ENCODE results near the gene DNAJB2.
"Not testable (repeated sequence)": the region's sequence is repeated elsewhere in the genome, so short reads cannot be mapped to it uniquely, and the experiment has no call there.

Gene DNAJB2

DNA sequence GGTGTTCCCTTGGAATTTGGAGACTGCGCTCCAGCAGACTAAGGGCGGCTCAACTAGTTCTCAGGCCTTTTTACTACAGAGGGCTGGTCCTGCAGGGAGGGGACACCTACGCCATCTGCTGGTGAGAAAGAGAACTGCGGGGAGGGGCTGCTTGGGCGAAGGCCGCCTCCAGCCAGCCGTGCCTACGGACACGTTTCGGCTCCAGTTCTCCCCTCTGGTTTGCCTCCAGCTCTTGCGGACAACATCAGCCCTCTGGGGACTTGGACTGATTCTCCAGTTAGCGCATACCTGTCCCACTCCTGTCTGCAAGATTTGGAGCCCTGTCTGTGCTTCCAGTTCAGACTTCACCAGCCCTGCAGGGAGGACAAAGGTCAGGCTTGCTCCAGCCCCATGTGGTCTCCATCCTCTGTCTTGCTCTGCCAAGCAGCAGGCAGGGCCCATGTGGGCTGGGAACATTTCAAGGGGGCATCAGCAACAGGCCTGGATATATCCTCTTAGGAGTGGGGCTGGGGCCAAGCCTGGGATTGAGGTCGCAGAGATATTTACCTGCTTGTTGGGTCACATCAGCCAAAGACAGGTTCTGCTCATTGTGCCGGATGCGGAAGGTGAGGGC lies 19.7 kb downstream of the DNAJB2 start:
- peak; percentile 81 to 86 for DNase-seq (ENCODE audit: low read depth in 1 of 2, low spot score in 1 of 2)

DNA sequence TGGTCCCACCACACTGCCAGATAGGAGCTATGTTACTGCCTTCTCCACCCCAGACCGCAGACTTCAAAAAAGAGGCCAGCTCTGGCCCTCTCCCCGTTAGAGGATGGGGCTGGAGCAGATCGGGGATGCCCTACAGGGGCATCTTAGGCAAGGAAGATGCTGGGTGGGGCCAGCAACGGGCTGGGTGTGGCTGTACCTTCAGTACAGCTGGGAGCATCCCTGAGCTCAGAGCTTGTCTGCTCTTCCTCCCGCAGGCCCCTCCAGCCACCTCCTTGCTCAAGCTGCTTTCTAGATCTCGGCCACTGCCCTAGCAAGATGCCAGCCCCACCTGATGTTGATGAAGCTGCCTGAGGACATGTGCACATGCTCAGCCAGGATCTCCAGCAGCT lies 20.2 kb downstream of the DNAJB2 start:
- no peak for DNase-seq (ENCODE audit: low read depth in 1 of 2, low spot score in 1 of 2)

DNA sequence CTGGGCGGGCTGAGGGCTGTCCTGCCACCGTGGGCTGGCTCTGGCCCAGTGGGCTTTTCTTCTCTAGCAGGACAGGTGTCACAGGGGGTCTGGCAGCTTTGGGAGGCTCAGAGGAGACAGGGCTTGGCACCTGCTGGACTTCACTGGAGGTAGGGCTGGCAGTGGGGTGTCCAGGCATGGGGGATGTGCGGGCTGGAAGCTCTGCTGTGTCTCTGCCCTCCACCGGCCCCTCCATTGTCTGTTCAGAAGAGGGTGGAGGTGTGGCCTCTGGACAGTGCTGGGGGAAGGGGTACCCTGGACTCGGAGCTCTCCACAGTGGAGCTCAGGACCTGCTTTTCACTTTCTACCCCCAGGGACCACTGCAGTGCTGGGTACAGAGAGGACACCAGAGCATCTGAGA lies 20.9 kb downstream of the DNAJB2 start:
- no peak for DNase-seq (ENCODE audit: low read depth in 1 of 2, low spot score in 1 of 2)

DNA sequence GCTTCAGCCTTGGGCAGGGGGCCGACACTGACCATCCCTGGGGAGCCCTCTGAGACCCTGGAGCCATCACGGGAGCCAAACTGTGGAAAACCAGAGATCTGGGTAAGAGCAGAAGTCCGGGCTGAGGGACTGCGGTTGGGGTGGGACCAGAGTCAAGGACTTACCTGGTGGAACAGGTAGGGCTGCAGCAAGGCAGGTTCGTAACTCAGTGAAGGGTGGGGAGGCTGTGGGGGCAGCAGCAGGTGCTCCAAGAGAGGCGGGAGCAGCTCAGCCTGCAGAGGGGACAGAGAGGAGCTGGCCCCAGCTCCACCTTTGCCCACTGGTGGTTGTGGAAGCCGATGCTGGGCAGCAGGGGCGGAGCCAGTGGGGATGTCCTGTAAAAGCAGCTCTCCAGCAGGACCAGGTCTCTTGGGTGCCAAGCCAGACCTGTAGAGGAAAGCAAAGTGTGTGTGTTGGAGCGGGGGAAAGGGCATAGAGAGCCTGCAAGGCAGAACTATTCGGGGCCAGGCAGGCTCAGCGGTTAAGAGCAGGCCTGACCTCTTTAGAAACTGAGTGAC lies 23.3 kb downstream of the DNAJB2 start:
- DNase-seq (ENCODE audit: low read depth in 1 of 2, low spot score in 1 of 2), result no peak

DNA sequence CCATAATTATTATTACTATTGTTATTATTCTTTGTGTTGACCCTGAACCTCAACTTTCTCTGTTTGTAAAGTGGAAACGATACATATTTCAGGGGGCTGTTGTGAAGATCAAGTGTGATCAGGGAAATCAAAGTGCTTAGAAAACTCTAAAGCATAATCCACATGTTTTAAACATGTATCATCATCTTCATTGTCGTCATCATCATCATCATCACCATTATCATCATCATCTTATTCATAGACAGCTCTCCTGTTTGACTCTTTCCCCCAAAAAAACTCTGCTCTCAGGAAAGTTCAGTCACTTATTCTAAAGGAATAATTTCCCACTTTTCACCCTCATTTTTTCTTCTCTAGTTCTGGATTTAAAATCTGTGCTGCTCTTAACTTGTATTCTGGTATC lies 25.1 kb downstream of the DNAJB2 start:
- no peak for DNase-seq (ENCODE audit: low read depth in 1 of 2, low spot score in 1 of 2)

DNA sequence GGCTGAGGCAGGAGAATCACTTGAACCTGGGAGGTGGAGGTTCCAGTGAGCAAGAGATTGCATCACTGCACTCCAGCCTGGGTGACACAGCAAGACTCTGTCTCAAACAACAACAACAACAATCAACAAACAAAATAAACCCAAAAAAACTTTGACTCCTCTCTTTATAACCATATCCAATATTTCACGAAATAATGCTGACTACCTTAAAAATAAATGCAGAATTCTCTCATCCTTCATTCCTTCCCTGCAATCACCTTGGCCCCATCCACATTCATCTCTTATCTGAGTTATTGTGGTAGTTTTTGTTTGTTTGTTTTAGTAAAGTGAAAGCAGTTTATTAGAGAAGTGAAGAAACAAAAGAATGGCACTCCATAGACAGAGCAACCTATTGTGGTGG lies 26.9 kb downstream of the DNAJB2 start:
- no peak for DNase-seq (ENCODE audit: low read depth in 1 of 2, low spot score in 1 of 2)

DNA sequence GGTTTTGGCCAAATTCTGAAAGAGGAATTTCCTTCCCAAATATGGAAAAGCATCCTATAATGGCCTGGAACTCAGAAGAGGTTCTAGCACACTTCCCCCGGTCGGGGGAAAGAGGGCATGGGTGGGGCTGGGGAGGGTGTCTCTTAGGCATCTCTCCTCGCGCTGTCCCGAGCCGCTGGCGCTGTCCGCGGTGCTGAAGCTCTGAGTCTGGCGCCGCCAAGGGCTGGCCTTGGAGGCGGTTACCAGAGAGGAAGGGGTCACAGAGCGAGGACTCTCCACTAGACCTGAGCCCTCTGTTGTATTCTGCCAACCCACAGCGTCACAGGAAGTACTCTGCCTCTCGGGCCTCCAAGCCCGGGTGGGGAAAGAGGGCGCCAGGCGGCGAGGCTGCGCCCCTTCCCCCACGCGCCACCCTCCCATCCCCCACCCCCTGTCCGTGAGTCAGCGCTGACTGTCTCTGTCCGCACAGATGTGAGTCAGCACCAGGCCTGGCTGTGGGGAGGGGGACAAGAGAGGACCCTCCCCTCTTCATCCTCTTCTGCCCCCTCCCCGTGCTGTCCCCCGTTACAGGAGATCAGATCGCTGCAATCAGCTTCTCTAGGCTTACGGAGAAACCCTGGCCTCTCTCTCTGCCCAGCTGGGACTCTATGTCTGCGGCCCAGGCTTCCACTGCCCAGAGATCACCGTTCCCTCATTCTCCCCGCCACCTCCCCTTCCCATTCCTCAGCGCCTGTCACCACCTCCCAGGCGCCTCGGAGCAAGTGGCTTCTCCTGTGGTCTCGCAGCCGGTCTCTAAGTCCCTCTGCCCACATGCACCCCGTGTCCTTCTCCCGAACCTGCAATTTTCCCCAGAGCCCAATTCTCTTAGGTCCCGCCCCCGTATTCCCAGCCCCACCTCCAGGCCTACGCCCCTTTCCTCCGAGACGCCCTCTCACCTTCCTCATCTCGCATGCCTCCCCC lies 29.3 kb downstream of the DNAJB2 start:
- DNase-seq (ENCODE audit: low read depth in 1 of 2, low spot score in 1 of 2), result peak; percentile 30 to 48

DNA sequence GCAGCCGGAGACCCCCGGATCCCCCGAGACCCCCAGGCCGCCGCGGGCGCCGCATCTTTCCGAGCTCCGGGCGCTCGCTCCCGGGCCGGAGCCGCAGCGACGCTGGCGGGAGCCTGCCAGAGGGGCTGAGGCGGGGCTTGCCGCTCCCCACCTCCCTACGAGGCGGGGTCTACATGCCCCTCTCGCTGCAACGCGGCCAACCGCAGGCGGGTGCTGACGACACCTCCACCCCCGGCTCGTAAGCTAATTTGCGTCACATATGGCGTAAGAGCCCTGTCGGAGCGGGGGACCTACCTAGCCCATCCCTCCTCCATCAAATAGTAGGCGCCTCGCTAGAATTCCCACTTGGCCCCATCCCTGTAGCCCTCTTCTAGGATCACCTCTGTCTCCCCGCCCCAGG lies 30.1 kb downstream of the DNAJB2 start, which contains the start of gene PTPRN:
Gene PTPRN, minus strand, starts transcription at position 124 of the 400 bp plus-strand sequence. Its CDS starts 69 bp downstream, at position 55.
- DNase-seq (ENCODE audit: low read depth in 1 of 2, low spot score in 1 of 2), result no peak

DNA sequence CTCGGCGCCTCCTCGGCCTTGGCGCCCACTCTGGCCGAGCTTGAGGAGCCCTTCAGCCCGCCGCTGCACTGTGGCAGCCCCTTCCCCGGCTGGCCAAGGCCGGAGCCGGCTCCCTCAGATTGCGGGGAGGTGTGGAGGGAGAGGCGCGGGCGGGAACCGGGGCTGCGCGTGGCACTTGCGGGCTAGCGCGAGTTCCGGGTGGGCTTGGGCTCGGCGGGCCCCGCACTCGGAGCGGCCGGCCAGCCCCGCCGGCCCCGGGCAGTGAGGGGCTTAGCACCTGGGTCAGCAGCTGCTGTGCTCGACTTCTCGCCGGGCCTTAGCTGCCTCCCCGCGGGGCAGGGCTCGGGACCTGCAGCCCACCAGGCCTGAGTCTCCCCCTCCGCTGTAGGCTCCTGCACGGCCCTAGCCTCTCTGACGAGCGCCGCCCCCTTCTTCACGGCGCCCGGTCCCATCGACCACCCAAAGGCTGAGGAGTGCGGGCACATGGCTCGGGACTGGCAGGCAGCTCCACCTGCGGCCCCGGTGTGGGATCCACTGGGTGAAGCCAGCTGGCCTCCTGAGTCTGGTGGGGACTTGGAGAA lies 33.6 kb downstream of the DNAJB2 start:
- DNase-seq (ENCODE audit: low read depth in 1 of 2, low spot score in 1 of 2), result not testable (repeated sequence)

DNA sequence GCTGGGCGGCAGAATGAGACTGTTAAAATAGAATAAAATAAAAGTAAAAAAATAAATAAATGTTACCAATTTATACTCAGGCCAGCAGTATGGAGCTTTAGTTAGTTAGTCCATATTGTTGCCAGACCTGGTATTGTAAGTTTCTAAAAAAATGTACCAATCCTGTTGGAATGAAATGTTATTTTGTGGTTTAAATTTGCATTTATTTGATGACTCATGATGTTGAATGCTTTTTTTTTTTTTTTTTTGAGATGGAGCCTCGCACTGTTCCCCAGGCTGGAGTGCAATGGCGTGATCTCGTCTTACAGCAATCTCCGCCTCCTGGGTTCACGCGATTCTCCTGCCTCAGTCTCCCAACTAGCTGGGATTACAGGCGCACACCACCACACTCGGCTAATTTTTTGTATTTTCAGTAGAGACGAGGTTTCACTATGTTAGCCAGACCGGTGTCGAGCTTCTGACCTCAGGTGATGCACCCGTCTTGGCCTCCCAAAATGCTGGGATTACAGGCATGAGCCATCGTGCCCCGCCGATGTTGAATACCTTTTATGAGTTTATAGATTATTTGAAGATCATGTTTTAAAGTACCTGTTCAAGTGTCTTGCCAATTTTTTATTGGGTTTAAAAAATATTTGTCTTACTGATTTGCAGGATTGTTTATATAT lies 35.8 kb downstream of the DNAJB2 start:
- DNase-seq (ENCODE audit: low read depth in 1 of 2, low spot score in 1 of 2), result no peak

DNA sequence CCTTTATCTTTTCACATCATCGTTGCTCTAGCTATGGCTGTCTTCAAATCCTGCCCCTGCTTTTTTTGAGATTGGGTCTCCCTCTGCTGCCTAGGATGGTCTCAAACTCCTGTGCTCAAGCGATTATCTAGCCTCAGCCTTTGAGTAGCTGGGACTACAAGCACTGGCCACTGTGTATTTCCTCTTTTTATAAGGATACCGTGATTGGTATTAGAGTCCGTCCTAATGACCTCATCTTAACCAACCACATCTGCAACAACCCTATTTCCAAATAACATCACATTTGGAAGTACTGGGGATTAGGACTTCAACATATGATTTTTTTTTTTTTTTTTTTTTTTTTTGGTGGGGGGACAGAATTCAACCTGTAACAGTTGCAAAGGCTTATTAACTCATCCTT lies 44.3 kb downstream of the DNAJB2 start:
- DNase-seq (ENCODE audit: low read depth in 1 of 2, low spot score in 1 of 2), result no peak

DNA sequence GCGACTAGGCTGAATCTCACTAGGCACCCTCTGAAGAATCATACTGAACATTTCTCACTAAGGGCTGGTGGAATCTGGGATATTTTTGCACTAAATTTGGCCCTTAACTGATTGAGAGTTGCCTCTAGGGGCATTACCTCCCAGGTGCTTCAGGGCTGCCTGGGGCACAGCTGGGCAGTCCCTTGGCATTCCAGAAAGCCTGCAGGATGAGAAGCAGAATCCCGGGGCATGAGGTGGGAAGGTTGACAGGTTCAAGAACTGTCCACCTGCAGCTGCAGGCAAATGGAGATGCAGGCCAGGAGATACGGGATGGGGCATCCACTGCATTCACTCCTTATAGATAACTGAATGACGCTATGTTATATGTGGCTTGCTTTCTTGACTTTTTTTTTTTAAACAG lies 46.0 kb downstream of the DNAJB2 start:
- DNase-seq (ENCODE audit: low read depth in 1 of 2, low spot score in 1 of 2), result no peak

DNA sequence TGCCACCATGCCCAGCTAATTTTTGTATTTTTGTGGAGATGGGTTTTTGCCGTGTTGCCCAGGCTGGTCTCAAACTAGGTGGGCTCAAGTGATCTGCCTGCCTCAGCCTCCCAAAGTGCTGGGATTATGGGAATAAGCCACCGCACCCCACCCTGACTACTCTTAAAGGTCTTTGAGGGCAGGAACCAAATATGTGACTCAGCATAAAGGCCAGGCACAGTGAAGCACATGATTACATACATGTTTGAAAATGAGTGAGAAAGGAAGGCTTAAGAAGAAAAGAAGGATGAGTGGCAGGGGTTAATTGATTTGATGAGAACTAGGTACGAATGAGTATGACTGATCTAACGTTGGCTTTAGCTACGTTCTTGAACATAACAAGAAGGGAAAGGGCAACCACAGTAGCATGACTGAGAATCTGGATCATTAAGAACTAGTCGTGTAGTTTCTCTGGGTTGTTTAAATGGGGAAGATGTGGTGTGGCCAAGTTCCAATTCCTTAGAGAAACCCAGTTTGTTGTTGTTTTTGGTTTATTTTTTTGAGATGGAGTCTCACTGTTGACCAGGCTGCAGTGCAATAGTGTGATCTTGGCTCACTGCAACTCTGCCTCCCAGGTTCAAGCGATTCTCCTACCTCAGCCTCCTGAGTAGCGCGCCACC lies 46.6 kb downstream of the DNAJB2 start:
- DNase-seq (ENCODE audit: low read depth in 1 of 2, low spot score in 1 of 2), result no peak

DNA sequence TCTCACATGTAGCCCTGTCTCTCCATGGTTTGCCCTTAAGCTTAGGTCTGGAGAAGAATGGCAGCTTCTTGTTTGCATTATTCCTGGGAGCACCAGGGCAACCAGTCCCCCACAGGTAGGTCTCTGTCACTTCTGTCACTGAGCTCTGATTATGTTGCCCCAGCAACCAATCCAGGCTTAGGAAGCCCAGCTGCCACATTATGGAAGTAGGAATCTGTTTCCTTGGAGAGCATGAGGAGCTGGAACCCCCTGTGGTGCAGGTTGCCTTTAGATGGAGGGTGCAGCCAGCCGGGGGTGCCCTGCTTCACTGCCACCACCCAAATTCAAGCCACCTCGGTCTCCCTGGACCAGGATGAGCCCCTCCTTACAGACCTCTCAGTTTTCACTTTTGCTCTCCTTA lies 48.6 kb downstream of the DNAJB2 start:
- no peak for DNase-seq (ENCODE audit: low read depth in 1 of 2, low spot score in 1 of 2)

DNA sequence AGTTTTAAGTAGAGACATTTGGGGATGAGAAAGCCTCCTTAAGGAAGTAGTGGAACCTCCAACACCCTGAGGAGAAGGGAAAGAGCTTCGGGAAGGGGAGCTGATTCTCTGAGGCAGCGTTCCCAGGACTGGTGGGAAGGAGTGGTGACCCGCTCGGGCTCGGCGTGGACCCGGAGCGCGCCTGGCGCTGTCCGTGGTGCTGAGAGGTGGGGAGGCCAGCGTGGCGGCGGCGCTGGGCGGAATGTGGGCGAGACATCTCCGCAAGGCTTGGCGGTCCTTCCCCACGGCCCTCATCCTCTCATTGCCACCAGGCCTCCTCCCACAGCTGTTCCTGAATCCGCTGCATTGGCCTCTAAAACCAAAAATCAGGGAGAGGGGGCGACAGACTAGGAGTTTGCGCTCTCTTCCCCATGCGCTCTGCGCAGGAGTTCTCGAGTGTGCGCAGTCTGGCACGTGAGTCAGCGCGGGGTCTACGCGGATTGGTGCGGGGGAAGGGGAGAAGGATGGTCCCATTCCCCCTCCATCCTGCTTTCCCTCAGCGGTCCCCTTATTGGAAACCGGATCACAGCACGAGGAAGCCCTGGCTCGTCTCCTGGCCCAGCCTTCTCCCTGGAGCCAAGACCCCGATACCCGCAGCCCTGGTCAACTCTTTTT lies 52.5 kb downstream of the DNAJB2 start:
- DNase-seq (ENCODE audit: low read depth in 1 of 2, low spot score in 1 of 2), result no peak

DNA sequence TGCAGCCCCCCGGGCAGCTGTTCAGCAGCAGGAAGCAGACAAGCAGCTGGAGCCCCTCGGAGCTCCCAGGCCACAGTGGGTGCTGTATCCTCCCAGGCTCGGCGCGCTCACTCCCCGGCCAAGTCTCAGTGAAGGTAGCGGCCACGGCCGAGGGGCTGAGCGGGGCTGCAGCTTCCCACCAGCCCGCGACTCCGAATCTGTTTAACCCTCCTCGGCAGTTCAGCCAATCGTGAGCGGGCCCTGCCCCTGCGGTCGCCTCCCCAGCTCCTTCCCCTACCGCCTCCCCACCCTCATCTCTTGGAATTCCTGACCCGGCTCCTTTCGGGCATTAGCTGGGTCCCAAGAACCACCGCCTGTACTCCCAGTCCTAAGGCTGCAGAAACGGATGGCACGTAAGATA lies 53.4 kb downstream of the DNAJB2 start, which contains the start of gene RESP18:
Gene RESP18, minus strand, starts transcription at position 203 of the 400 bp plus-strand sequence.
- DNase-seq (ENCODE audit: low read depth in 1 of 2, low spot score in 1 of 2), result no peak

DNA sequence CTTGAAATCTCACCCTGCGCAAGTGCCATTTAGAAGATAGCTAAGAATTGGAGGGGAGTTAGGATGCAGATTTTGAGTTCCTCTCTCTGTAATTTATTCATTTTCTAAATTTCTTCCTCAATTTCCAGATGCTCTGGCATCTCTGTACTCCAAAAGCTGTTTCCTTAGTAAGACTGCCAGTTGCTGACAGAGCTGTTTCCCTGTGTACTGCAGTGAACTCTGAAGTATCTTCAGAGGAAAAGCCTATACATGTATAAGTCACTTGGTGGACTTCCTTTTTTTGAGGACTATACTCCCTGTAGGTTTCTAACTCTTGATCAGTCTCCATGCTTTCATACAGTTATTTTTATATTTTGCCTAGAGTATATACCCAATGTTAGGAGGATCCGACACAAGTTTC lies 54.9 kb downstream of the DNAJB2 start:
- no peak for DNase-seq (ENCODE audit: low read depth in 1 of 2, low spot score in 1 of 2)

DNA sequence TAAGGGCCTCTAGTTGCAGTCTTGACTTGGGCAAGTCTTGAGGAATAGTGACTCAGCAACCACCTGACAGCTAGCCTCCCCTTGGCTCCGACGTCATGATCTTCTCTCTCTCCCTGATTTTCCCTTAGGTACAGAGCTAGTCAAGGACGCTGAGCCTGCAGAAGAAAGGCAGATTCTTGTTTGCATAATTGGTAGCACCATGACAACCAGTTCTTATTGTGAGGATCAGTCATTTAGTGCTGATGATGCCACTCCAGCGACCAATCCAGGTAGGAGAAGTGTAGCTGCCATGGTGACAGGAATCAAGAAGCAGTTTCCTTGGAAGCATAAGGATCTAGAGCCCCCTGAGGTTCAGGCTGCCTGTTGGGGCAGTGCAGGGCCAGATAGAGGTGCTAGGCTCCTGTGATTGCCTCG lies 56.2 kb downstream of the DNAJB2 start:
- DNase-seq (ENCODE audit: low read depth in 1 of 2, low spot score in 1 of 2), result no peak
